ENCODE data around the gene CYP4X1. TPM values are rescaled to one million over a fixed set of nuclear protein-coding genes. Genes with fewer than 3 reads are reported as not detected.
A peak's percentile ranks its signal among the peaks of the same experiment; 100 is the strongest.

The CYP4X1 gene
- total and polyA plus RNA-seq, 2 of the 8 experiments (the other 6 are each of a cell fraction or from before 2014, with no cell fraction given), result 1.3 to 3.5 TPM

GRCh38 chr1:47024141-47024801, 802 bp downstream of the CYP4X1 start:
- no peaks in the 10 kb centered on the region for H4K20me1 ChIP-seq (replicated peaks in 1 of 2; ENCODE audit: control insufficient read depth in 1 of 2, insufficient read depth in 2 of 2, low read length in 2 of 2)
- H3K9ac ChIP-seq (replicated peaks in 1 of 4; ENCODE audit: extremely low read depth in 1 of 4, low read depth in 3 of 4, low read length in 3 of 4), result 0 out of 7 replicates have a peak overlapping the region, but pooled peaks of 1 of the 4 experiments have one; percentile 24
- H2AK5ac ChIP-seq (ENCODE audit: low read depth, low read length), result no peak overlapping the region
- TF ChIP-seq CHD2 (IDR thresholded peaks at IDR 0.05; ENCODE audit: low read length) (no peak), SIN3A (conservative IDR thresholded peaks at IDR 0.05 in 1 of 2, IDR thresholded peaks at IDR 0.05 in 1 of 2; ENCODE audit: low read depth in 1 of 2, low read length in 2 of 2) (no peak), TAF1 (IDR thresholded peaks at IDR 0.05; ENCODE audit: low read depth, low read length) (no peak), HDAC2 (IDR thresholded peaks at IDR 0.05; ENCODE audit: borderline replicate concordance in 1 of 2, low read depth in 2 of 2, low read length in 2 of 2) (no peak)
- ChIA-PET POLR2A (ENCODE audit: partially characterized antibody) (interaction anchor here (0.6 to 1.3 kb wide), 2 partner anchors 37 to 155 kb away, joined by 3 read pairs; no protein-coding TSS in a partner anchor), CTCF (ENCODE audit: partially characterized antibody) (interaction anchor here (0.9 to 2.0 kb wide), 8 partner anchors 8 to 151 kb away, joined by 3 to 6 read pairs (median 3); no protein-coding TSS in a partner anchor)
- H3K4me2 ChIP-seq (ENCODE audit: insufficient read depth in 1 of 2, low read depth in 2 of 2, low read length in 2 of 2), result peak overlapping the region; percentile 69 to 73
- H3K27me3 ChIP-seq (replicated peaks in 1 of 4; ENCODE audit: control insufficient read depth in 3 of 4, extremely low read depth in 1 of 4, insufficient read depth in 3 of 4, low read length in 3 of 4), result peaks cover 0 to 10% (median 3%) of the 10 kb centered on the region in 4 experiments; a peak in 3 of 7 replicates
- DNase-seq (ENCODE audit: low read depth in 1 of 2, low spot score in 2 of 2) (no peak), FAIRE-seq (no peak)
- H3K79me1 ChIP-seq (ENCODE audit: low read depth, low read length), result no peaks in the 10 kb centered on the region
- H3K4ac ChIP-seq (replicated peaks; ENCODE audit: insufficient read length, low read depth, low read length), result no peak overlapping the region
- H3K18ac ChIP-seq (ENCODE audit: extremely low read depth, low read length), result no peak overlapping the region
- peaks cover 5% of the 10 kb centered on the region; the same call in 1 of the 2 replicates for H3K23me2 ChIP-seq (ENCODE audit: low read depth, low read length)
- H3K9me3 ChIP-seq (ENCODE audit: insufficient read depth in 2 of 2, low read depth in 1 of 2, low read length in 1 of 2), result no peaks in the 10 kb centered on the region
- no peak overlapping the region for H4K8ac ChIP-seq (ENCODE audit: extremely low read depth, insufficient read depth, low read length)
- H3K4me3 ChIP-seq (ENCODE audit: extremely low read depth in 1 of 4, insufficient read depth in 2 of 4, low read depth in 3 of 4, low read length in 4 of 4), result peak overlapping the region; percentile 46 to 72 (median 64)
- no peak overlapping the region for H2BK12ac ChIP-seq (ENCODE audit: low read depth, low read length)
- no peak overlapping the region for H3K23ac ChIP-seq (ENCODE audit: insufficient read length)
- H2BK20ac ChIP-seq (ENCODE audit: low read length), result no peak overlapping the region
- no peak overlapping the region for H3K14ac ChIP-seq (ENCODE audit: insufficient read length)
- 35% methylated on average over 8 of the region's 8 CpGs; no CpG with 5 or more reads in 1 of the 2 experiments for WGBS, 2 experiments (ENCODE audit: extremely low coverage in 1 of 2, insufficient coverage in 1 of 2, insufficient read length in 1 of 2, insufficient replicate concordance in 2 of 2, low coverage in 1 of 2, low lambda C conversion rate in 2 of 2, missing lambda C conversion rate in 1 of 2)
- peak overlapping the region; percentile 60 for H2AFZ ChIP-seq (ENCODE audit: low read length)
- H2BK120ac ChIP-seq (replicated peaks; ENCODE audit: low read depth, low read length), result no peak overlapping the region
- no peak overlapping the region for H2BK5ac ChIP-seq (ENCODE audit: low read depth, low read length)
- H3K36me3 ChIP-seq (ENCODE audit: control insufficient read depth in 2 of 4, insufficient read depth in 4 of 4, low read length in 3 of 4), result no peaks in the 10 kb centered on the region
- H2BK15ac ChIP-seq (ENCODE audit: low read length), result no peak overlapping the region
- H4K5ac ChIP-seq (ENCODE audit: insufficient read length, low read depth, low read length), result no peak overlapping the region
- no peaks in the 10 kb centered on the region for H3K79me2 ChIP-seq (ENCODE audit: control insufficient read depth in 1 of 2, insufficient read depth in 2 of 2, low read length in 2 of 2)
- H3K4me1 ChIP-seq (replicated peaks in 1 of 4; ENCODE audit: control insufficient read depth in 3 of 4, insufficient read depth in 4 of 4, low read length in 3 of 4), result peaks cover 0 to 15% (median 6%) of the 10 kb centered on the region in 4 experiments; a peak in 3 of 7 replicates
- H3K27ac ChIP-seq (ENCODE audit: low read depth, low read length), result no peak overlapping the region
- H3K56ac ChIP-seq (replicated peaks; ENCODE audit: insufficient read length, low read depth, low read length), result no peak overlapping the region
- no peak overlapping the region for H4K91ac ChIP-seq (replicated peaks; ENCODE audit: insufficient read length, low read length)
